WTC11 (cell line): Measurements from ENCODE around the gene ADAMTS7. TPM values are rescaled to one million over a fixed set of nuclear protein-coding genes. Genes with fewer than 3 reads are reported as not detected.

Experiments used
- ATAC-seq: fragments of 200-7000 bp; cut with Tn5 transposase; 2 replicates; pipeline ENCODE4 v1.10.0; 2021; ENCODE audit warnings: mild to moderate bottlenecking, moderate library complexity
- CTCF ChIA-PET: fragments of 300-600 bp; sonication (Branson Sonifier 250); formaldehyde crosslinking; loops from one replicate; lab custom pipeline; 2021; ENCODE audit warnings: antibody characterized with exemption; lab: Charles Lee
- POLR2A ChIA-PET: fragments of 350-600 bp; sonication (Branson Sonifier 250); formaldehyde crosslinking; loops from one replicate; lab custom pipeline; 2021; ENCODE audit warnings: antibody characterized with exemption; lab: Charles Lee
- DNase-seq: peaks from one replicate; pipeline ENCODE4 v3.0.0; 2021; ENCODE audit warnings: low spot score
- H3K27ac Mint-ChIP-seq: 2 replicates; pipeline ENCODE4 v1.8.0; 2021; ENCODE audit warnings: mixed read lengths
- H3K27me3 Mint-ChIP-seq: 2 replicates; pipeline ENCODE4 v1.8.0; 2021; ENCODE audit warnings: low read depth, mild to moderate bottlenecking, moderate library complexity, mixed read lengths
- H3K36me3 Mint-ChIP-seq: 2 replicates; pipeline ENCODE4 v1.8.0; 2021; ENCODE audit warnings: mixed read lengths
- H3K4me1 Mint-ChIP-seq: 2 replicates; pipeline ENCODE4 v1.8.0; 2022; ENCODE audit warnings: mixed read lengths
- H3K4me3 Mint-ChIP-seq: 2 replicates; pipeline ENCODE4 v1.8.0; 2021; ENCODE audit warnings: mild to moderate bottlenecking, moderate library complexity, mixed read lengths
- H3K9me3 Mint-ChIP-seq: 2 replicates; pipeline ENCODE4 v1.8.0; 2021; ENCODE audit warnings: mixed read lengths
- CDX4 ChIP-seq: fragments of 250-450 bp; sonication (Bioruptor Pico); IDR thresholded peaks from 2 replicates; pipeline ENCODE4 v1.9.0; 2021; ENCODE audit warnings: moderate library complexity, mild to moderate bottlenecking, inconsistent platforms, borderline replicate concordance
- CREB1 ChIP-seq: sonication (generic); formaldehyde crosslinking; IDR thresholded peaks from 2 replicates; pipeline ENCODE4 v1.8.0; 2023; ENCODE audit warnings: mild to moderate bottlenecking, missing genetic modification reagents
- CREM ChIP-seq: sonication (generic); formaldehyde crosslinking; IDR thresholded peaks from 2 replicates; pipeline ENCODE4 v1.8.1; 2022; ENCODE audit warnings: mild to moderate bottlenecking, missing genetic modification reagents, moderate library complexity
- E2F5 ChIP-seq: sonication (generic); formaldehyde crosslinking; IDR thresholded peaks from 2 replicates; pipeline ENCODE4 v1.8.1; 2022; ENCODE audit warnings: mild to moderate bottlenecking, moderate library complexity, missing genetic modification reagents
- EMX1 ChIP-seq: fragments of 250-450 bp; sonication (Bioruptor Pico); IDR thresholded peaks from 2 replicates; pipeline ENCODE4 v1.8.0; 2021; ENCODE audit warnings: mild to moderate bottlenecking
- ESRRA ChIP-seq: sonication (generic); formaldehyde crosslinking; IDR thresholded peaks from 2 replicates; pipeline ENCODE4 v1.8.1; 2022; ENCODE audit warnings: mild to moderate bottlenecking, missing genetic modification reagents, borderline replicate concordance
- IRF2 ChIP-seq: sonication (generic); formaldehyde crosslinking; IDR thresholded peaks from 2 replicates; pipeline ENCODE4 v1.8.0; 2022; ENCODE audit warnings: low read depth, missing genetic modification reagents, borderline replicate concordance
- JAZF1 ChIP-seq: fragments of 250-450 bp; sonication (Bioruptor Pico); IDR thresholded peaks from 2 replicates; pipeline ENCODE4 v1.9.0; 2021; ENCODE audit warnings: moderate library complexity, mild to moderate bottlenecking, inconsistent platforms
- JUN ChIP-seq: sonication (generic); formaldehyde crosslinking; IDR thresholded peaks from 2 replicates; pipeline ENCODE4 v1.8.0; 2023; ENCODE audit warnings: mild to moderate bottlenecking, missing genetic modification reagents
- KAT7 ChIP-seq: sonication (generic); formaldehyde crosslinking; IDR thresholded peaks from 2 replicates; pipeline ENCODE4 v1.8.1; 2023; ENCODE audit warnings: missing genetic modification reagents, mild to moderate bottlenecking, borderline replicate concordance
- NR2C2 ChIP-seq: sonication (generic); formaldehyde crosslinking; IDR thresholded peaks from 2 replicates; pipeline ENCODE4 v1.8.0; 2022; ENCODE audit warnings: mild to moderate bottlenecking, missing genetic modification reagents
- OVOL2 ChIP-seq: fragments of 250-450 bp; sonication (Bioruptor Pico); IDR thresholded peaks from 2 replicates; pipeline ENCODE4 v1.9.0; 2021; ENCODE audit warnings: mild to moderate bottlenecking, borderline replicate concordance
- PRRX2 ChIP-seq: fragments of 250-450 bp; sonication (Bioruptor Pico); IDR thresholded peaks from 2 replicates; pipeline ENCODE4 v1.8.0; 2021; ENCODE audit warnings: mild to moderate bottlenecking
- RORB ChIP-seq: fragments of 250-450 bp; sonication (Bioruptor Pico); IDR thresholded peaks from 2 replicates; pipeline ENCODE4 v1.9.0; 2021; ENCODE audit warnings: mild to moderate bottlenecking
- SP1 ChIP-seq: sonication (generic); formaldehyde crosslinking; conservative IDR thresholded peaks from 2 replicates; pipeline ENCODE4 v1.8.1; 2022; ENCODE audit warnings: missing genetic modification reagents
- STAT6 ChIP-seq: sonication (generic); formaldehyde crosslinking; conservative IDR thresholded peaks from 2 replicates; pipeline ENCODE4 v1.8.1; 2023; ENCODE audit warnings: mild to moderate bottlenecking, low read depth, missing genetic modification reagents, moderate library complexity
- USF1 ChIP-seq: sonication (generic); formaldehyde crosslinking; IDR thresholded peaks from 2 replicates; pipeline ENCODE4 v1.8.0; 2022; ENCODE audit warnings: mild to moderate bottlenecking, missing genetic modification reagents
- ZMAT4 ChIP-seq: fragments of 250-450 bp; sonication (Bioruptor Pico); IDR thresholded peaks from 2 replicates; pipeline ENCODE4 v1.9.0; 2021; ENCODE audit warnings: mild to moderate bottlenecking
- ZNF396 ChIP-seq: fragments of 250-450 bp; sonication (Bioruptor Pico); IDR thresholded peaks from 2 replicates; pipeline ENCODE4 v1.8.0; 2021; ENCODE audit warnings: mild to moderate bottlenecking, moderate library complexity, borderline replicate concordance
- total RNA-seq: library from RNA; stranded (reverse); gene quantifications from 3 replicates; pipeline ENCODE4 v1.2.3, GENCODE V29; 2021
- TF ChIP-seq, protein P1 (sequence below): sonication (generic); formaldehyde crosslinking; IDR thresholded peaks from 2 replicates; pipeline ENCODE4 v1.8.0; 2022; ENCODE audit warnings: mild to moderate bottlenecking, missing genetic modification reagents
- TF ChIP-seq, protein P2 (sequence below): sonication (generic); formaldehyde crosslinking; IDR thresholded peaks from 2 replicates; pipeline ENCODE4 v1.8.1; 2023; ENCODE audit warnings: mild to moderate bottlenecking, missing genetic modification reagents, moderate library complexity
- TF ChIP-seq, protein P3 (sequence below): sonication (generic); formaldehyde crosslinking; IDR thresholded peaks from 2 replicates; pipeline ENCODE4 v1.8.0; 2023; ENCODE audit warnings: missing genetic modification reagents

The ADAMTS7 gene
- total RNA-seq, 1 experiment from 2014 or later: 70.3 TPM

DNA sequence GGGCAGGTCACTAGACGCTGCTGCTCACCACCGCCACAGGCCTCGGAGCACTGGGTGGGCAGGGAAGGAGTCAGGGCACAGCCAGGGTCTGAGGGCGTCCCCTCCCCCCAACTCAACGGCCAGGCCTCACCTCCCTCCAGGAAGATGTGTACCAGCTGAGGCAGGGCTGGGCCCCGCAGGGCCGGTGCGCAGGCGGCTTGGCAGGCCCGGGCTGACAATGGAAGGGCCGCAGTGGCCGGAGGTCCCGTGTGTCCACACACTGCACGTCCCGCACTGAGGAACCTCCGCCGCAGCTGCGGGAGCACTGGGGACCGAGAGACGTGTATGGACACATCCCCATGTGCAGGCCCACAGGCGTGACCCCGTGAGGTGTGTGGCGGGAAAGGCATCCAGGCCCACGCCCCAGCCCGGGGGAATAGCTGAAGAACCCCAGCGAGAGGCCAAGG is 47.4 kb downstream of the ADAMTS7 start:
- no peak for ATAC-seq
- Mint-ChIP-seq H3K27me3 (no peaks in the 10 kb centered on the region), H3K4me1 (peaks cover 14% of the 10 kb centered on the region), H3K27ac (no peak overlapping the region; the same call in 1 of the 2 replicates), H3K36me3 (no peaks in the 10 kb centered on the region), H3K9me3 (no peaks in the 10 kb centered on the region), H3K4me3 (no peak overlapping the region)
- TF ChIP-seq USF1 (no peak), CREM (CRISPR knock-in tag) (no peak), ZMAT4 (CRISPR knock-in tag) (no peak), NR2C2 (CRISPR knock-in tag) (no peak), CDX4 (no peak), EMX1 (CRISPR knock-in tag) (no peak), SP1 (CRISPR knock-in tag) (no peak), E2F5 (CRISPR knock-in tag) (no peak), JAZF1 (CRISPR knock-in tag) (no peak), PRRX2 (CRISPR knock-in tag) (no peak), ESRRA (CRISPR knock-in tag) (no peak), CREB1 (CRISPR knock-in tag) (no peak), STAT6 (CRISPR knock-in tag) (no peak), RORB (CRISPR knock-in tag) (no peak)
- TF ChIP-seq, protein P1, sequence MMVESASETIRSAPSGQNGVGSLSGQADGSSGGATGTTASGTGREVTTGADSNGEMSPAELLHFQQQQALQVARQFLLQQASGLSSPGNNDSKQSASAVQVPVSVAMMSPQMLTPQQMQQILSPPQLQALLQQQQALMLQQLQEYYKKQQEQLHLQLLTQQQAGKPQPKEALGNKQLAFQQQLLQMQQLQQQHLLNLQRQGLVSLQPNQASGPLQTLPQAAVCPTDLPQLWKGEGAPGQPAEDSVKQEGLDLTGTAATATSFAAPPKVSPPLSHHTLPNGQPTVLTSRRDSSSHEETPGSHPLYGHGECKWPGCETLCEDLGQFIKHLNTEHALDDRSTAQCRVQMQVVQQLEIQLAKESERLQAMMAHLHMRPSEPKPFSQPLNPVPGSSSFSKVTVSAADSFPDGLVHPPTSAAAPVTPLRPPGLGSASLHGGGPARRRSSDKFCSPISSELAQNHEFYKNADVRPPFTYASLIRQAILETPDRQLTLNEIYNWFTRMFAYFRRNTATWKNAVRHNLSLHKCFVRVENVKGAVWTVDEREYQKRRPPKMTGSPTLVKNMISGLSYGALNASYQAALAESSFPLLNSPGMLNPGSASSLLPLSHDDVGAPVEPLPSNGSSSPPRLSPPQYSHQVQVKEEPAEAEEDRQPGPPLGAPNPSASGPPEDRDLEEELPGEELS: no peak
- TF ChIP-seq, protein P2, sequence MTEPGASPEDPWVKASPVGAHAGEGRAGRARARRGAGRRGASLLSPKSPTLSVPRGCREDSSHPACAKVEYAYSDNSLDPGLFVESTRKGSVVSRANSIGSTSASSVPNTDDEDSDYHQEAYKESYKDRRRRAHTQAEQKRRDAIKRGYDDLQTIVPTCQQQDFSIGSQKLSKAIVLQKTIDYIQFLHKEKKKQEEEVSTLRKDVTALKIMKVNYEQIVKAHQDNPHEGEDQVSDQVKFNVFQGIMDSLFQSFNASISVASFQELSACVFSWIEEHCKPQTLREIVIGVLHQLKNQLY: no peak
- no peak for DNase-seq
- ChIA-PET CTCF (interaction anchor here (1.4 to 1.5 kb wide), 3 partner anchors 13 to 47 kb away, joined by 5 to 7 read pairs (median 6); partner anchors contain the start of gene ADAMTS7), POLR2A (no interaction called here)

DNA sequence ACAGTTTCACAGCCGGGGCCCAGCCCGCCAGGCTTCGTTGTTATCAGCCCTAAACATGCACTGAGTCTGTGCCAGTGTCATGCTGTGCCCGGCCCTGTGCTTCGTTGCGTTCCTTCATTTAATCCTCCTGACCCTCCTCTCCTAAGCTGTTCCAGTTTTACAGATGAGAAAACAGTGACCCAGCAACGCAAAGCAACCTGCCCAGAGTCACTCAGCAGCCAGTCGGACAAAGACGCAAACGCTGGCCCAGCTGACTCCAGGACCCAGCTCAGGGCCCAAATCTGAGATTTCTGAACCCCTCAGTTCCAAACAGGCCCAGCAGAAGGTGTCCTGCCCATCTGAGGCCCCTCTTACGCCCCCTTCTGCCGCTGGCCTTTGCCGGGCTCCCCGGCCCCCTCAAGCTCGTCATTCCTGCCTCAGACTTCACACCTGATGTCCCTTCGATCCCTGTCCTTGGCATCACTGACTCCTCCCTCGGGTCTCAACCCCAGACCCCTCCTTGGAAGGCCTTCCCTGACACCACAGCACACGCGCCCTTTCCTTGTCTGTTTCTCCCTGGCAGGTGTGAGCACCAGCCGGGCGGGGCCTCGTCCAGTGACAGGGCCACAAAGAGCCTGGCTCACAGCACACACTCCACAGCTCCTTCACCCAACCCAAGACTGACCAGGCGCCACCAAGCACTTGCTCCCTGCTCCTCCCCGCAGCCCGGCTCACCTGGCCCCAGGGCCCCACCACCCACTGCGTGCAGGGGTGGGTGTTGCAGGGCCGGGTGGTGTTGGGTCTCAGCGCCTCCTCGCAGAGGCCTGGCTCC is 48.1 kb downstream of the ADAMTS7 start:
- peak; percentile 11 for DNase-seq
- Mint-ChIP-seq H3K4me3 (no peak overlapping the region), H3K4me1 (peaks cover 8% of the 10 kb centered on the region), H3K27ac (peak overlapping the region; percentile 82; the same call in 1 of the 2 replicates), H3K9me3 (no peaks in the 10 kb centered on the region), H3K27me3 (no peaks in the 10 kb centered on the region), H3K36me3 (no peaks in the 10 kb centered on the region)
- CTCF ChIA-PET: interaction anchor here (1.4 kb wide), 1 partner anchor 48 kb away, joined by 7 read pairs; the partner anchor contains the start of gene ADAMTS7
- ATAC-seq: no peak
- POLR2A ChIA-PET: no interaction called here
- no peak for TF ChIP-seq JUN (CRISPR knock-in tag)
- TF ChIP-seq, protein P3, sequence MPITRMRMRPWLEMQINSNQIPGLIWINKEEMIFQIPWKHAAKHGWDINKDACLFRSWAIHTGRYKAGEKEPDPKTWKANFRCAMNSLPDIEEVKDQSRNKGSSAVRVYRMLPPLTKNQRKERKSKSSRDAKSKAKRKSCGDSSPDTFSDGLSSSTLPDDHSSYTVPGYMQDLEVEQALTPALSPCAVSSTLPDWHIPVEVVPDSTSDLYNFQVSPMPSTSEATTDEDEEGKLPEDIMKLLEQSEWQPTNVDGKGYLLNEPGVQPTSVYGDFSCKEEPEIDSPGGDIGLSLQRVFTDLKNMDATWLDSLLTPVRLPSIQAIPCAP: no peak
- TF ChIP-seq JAZF1 (CRISPR knock-in tag): no peak
- no peak for TF ChIP-seq ZNF396 (CRISPR knock-in tag)
- TF ChIP-seq KAT7 (CRISPR knock-in tag): no peak
- no peak for TF ChIP-seq IRF2
- TF ChIP-seq OVOL2 (CRISPR knock-in tag): no peak
